ENCODE results near the gene LMO2.

GRCh38 chr11:33916736-33917135 lies 24.9 kb upstream of the LMO2 start:
- TF ChIP-seq CTCF (IDR thresholded peaks at IDR 0.05; ENCODE audit: insufficient read depth, low read depth, low read length) (no peak), EZH2 (IDR thresholded peaks at IDR 0.05; ENCODE audit: insufficient read depth, low read length) (no peak)

Measured in astrocyte (in vitro differentiated cells and primary cell).